Measurements from ENCODE around the gene PAQR9. TPM values are rescaled to one million over a fixed set of nuclear protein-coding genes. Genes with fewer than 3 reads are reported as not detected.

PAQR9 gene
- polyA plus RNA-seq, 1 of the 3 experiments (the other 2 are of a cell fraction): 0.16 TPM

DNA sequence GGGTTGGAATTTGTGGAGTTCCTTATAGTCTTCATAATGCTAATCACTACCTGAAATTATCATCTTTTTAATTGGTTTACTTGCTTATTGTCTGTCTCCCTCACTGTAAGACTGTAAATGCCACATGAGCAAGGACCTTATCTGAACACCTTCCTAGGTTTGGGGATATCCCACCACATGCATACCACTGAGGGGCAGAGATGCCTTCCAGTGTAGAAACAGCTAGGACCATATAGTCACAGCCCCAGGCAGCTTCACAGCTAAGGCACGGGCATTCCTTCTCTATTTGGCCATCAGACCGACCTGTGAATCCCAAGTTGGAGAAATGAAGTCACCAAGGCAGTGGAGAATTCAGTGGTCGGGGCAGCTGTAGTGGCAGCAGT is 28.6 kb downstream of the PAQR9 start (continued):
- TF ChIP-seq PBX3 (IDR thresholded peaks at IDR 0.05) (no peak), RXRA (IDR thresholded peaks at IDR 0.05; ENCODE audit: borderline replicate concordance, low read depth) (no peak), SMC3 (IDR thresholded peaks at IDR 0.05; ENCODE audit: low read depth, low read length) (no peak)

- no peak for TF ChIP-seq RFX5 (IDR thresholded peaks at IDR 0.05; ENCODE audit: low read length)
- Histone ChIP-seq H3K4me1 (ENCODE audit: control insufficient read depth in 1 of 2, insufficient read depth in 2 of 2, low read depth in 1 of 2, low read length in 1 of 2) (no peaks in the 10 kb centered on the region), H3K9me2 (no peaks in the 10 kb centered on the region), H2AFZ (ENCODE audit: low read depth) (no peak overlapping the region), H3K27me3 (ENCODE audit: insufficient read depth) (no peaks in the 10 kb centered on the region), H3K4me3 (ENCODE audit: low read depth in 2 of 2, low read length in 1 of 2) (no peak overlapping the region), H3K9ac (no peak overlapping the region), H3K4me2 (no peak overlapping the region), H3K27ac (ENCODE audit: low read depth in 2 of 2, low read length in 1 of 2) (no peak overlapping the region), H4K20me1 (ENCODE audit: insufficient read depth) (no peaks in the 10 kb centered on the region), H3F3A (replicated peaks; ENCODE audit: insufficient read depth) (no peaks in the 10 kb centered on the region), H3K9me3 (no peaks in the 10 kb centered on the region), H3K36me3 (replicated peaks in 1 of 2; ENCODE audit: control insufficient read depth in 1 of 2, insufficient read depth in 2 of 2, low read length in 1 of 2) (no peaks in the 10 kb centered on the region), H3K79me2 (ENCODE audit: insufficient read depth) (no peaks in the 10 kb centered on the region)
- 39% methylated on average over 7 of the region's 7 CpGs for WGBS (ENCODE audit: low lambda C conversion rate)
- POLR2A ChIA-PET: no interaction called here
- CTCF ChIA-PET: no interaction called here
- no peak for DNase-seq
Measured at GRCh38 chr3:142934128-142934886, 29.2 kb downstream of the PAQR9 start.

DNA sequence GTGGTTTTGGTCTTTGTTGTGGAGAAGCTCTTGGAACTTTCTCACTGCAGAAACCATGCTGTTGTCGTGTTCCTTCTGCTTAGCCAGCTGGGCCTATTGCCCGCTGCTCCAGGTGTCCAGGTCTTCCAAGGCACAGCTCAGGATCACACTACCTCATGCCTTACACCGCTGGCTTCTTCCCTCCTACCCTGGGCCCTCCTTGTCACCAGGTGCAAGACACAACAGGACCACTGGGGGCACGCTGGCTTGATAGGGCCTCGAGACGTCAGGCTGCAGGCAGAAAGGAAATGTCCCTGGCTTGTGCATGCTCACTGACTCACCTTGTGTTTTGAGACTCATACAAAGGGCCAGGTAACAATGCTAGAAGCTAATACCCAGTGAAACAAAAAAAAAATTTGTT is 32.3 kb downstream of the PAQR9 start:
- Histone ChIP-seq H3K36me3 (replicated peaks in 1 of 2; ENCODE audit: control insufficient read depth in 1 of 2, insufficient read depth in 2 of 2, low read length in 1 of 2) (no peaks in the 10 kb centered on the region), H2AFZ (ENCODE audit: low read depth) (no peak overlapping the region), H4K20me1 (ENCODE audit: insufficient read depth) (no peaks in the 10 kb centered on the region), H3K79me2 (ENCODE audit: insufficient read depth) (no peaks in the 10 kb centered on the region), H3K9me2 (no peaks in the 10 kb centered on the region), H3K4me2 (no peak overlapping the region), H3K27me3 (ENCODE audit: insufficient read depth) (no peaks in the 10 kb centered on the region), H3K9me3 (no peaks in the 10 kb centered on the region), H3K4me3 (ENCODE audit: low read depth in 2 of 2, low read length in 1 of 2) (no peak overlapping the region), H3K4me1 (ENCODE audit: control insufficient read depth in 1 of 2, insufficient read depth in 2 of 2, low read depth in 1 of 2, low read length in 1 of 2) (no peaks in the 10 kb centered on the region), H3F3A (replicated peaks; ENCODE audit: insufficient read depth) (no peaks in the 10 kb centered on the region), H3K9ac (no peak overlapping the region), H3K27ac (ENCODE audit: low read depth in 2 of 2, low read length in 1 of 2) (no peak overlapping the region)
- WGBS (ENCODE audit: low lambda C conversion rate): 63% methylated on average over 6 of the region's 6 CpGs
- POLR2A ChIA-PET: no interaction called here
- no peak for TF ChIP-seq RXRA (IDR thresholded peaks at IDR 0.05; ENCODE audit: borderline replicate concordance, low read depth)
- TF ChIP-seq, protein P1, sequence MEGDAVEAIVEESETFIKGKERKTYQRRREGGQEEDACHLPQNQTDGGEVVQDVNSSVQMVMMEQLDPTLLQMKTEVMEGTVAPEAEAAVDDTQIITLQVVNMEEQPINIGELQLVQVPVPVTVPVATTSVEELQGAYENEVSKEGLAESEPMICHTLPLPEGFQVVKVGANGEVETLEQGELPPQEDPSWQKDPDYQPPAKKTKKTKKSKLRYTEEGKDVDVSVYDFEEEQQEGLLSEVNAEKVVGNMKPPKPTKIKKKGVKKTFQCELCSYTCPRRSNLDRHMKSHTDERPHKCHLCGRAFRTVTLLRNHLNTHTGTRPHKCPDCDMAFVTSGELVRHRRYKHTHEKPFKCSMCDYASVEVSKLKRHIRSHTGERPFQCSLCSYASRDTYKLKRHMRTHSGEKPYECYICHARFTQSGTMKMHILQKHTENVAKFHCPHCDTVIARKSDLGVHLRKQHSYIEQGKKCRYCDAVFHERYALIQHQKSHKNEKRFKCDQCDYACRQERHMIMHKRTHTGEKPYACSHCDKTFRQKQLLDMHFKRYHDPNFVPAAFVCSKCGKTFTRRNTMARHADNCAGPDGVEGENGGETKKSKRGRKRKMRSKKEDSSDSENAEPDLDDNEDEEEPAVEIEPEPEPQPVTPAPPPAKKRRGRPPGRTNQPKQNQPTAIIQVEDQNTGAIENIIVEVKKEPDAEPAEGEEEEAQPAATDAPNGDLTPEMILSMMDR (IDR thresholded peaks at IDR 0.05): peak; percentile 27; the same call in 1 of the 2 replicates
- CTCF ChIA-PET: interaction anchor here (0.7 to 2.1 kb wide), 10 partner anchors 9 to 806 kb away, joined by 3 to 8 read pairs (median 4); no protein-coding TSS in a partner anchor
- DNase-seq: peak; percentile 44

Measured in SK-N-SH (cell line).